HG02981 (cell line): ENCODE results near the gene CD40.
A peak's percentile ranks its signal among the peaks of the same experiment; 100 is the strongest.

ENCODE experiments used
- ATAC-seq: cut with Tn5 transposase; IDR thresholded peaks from one replicate; pipeline ENCODE4 v1.9.1; 2021; ENCODE audit warnings: mild to moderate bottlenecking, moderate library complexity; ENCODE audit not compliant: unreplicated experiment

The CD40 gene

DNA sequence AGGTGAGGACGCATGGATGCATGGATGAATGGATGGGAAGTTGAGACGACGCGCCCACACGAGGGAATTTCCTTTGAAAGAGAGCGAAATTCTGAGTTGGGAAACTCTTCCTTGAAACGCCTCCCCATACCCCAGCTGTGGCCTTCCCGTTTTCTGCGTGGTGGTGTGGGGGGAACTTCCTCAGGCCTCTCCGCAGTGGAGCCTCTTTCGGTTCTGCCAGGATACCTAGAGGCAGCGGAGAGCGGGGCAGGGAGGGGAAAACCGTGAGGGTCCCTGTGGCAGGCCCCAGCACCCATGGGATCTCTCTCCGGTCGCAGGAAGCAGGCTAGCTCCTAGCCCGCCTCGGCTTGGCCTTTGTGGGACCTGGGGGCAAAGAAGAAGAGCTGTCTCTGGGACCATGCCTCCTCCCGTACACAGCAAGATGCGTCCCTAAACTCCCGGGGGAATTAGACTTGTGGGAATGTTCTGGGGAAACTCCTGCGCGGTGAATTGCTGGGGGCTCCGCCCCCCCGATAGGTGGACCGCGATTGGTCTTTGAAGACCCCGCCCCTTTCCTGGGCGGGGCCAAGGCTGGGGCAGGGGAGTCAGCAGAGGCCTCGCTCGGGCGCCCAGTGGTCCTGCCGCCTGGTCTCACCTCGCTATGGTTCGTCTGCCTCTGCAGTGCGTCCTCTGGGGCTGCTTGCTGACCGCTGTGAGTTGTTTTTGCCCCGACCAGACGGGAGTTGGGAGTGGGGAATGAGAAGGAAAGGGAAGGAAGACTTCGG is at the start of gene CD40:
Gene CD40, plus strand, starts transcription at position 611 of the 764 bp plus-strand sequence. Its CDS starts 30 bp downstream, at position 641.
- ATAC-seq, result peak; percentile 69

DNA sequence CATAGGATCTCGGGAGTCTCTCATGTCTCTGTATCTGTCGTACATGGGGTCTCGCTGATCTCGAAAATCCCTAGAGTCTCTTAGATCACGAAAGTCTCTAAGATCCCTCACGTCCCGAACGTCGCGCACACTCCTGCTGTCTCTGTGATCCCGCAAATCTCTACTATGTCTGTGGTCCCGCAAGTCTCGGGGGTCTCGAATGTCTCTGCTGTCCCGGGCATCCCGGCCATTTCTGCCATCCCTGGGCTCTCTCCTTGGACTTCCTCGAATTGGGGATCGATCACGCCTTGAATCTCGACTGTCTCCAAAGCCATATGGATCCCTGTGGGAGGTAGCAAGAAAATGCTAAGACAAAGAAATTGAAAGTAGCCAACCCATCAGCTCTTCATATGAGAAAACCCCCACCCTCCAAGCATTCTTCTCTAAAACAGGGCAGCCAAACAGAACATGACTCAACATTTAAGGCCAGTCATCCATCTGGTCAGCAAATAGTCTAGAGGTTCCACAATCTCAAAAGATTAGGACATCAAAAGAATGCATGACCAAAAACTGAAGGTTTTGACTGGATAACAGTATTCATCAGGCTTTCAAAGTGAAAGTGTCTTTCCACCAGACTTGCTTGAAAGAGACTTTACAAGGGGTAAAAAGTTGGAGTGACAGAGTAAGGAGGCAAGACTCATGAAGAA is 47.8 kb upstream of the CD40 start:
- ATAC-seq, result no peak

DNA sequence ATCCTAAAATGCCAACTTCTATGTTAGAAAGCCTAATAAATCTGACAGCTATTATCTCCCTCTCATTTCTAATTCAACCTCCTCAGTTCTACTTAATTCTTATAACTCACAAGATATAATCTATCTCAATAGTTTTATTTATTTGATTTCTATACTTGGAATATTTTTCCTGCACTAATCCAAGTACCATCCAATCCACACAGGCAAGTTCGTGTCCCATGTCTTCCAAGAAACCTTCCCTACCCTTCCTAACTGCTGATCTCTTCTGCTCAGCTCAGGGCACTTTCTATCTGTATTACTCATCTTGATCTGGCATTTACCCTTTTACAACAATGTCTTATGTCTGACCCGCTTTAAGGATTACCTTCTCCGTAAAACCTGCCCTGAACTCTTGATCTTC is 46.5 kb upstream of the CD40 start:
- ATAC-seq, result no peak

DNA sequence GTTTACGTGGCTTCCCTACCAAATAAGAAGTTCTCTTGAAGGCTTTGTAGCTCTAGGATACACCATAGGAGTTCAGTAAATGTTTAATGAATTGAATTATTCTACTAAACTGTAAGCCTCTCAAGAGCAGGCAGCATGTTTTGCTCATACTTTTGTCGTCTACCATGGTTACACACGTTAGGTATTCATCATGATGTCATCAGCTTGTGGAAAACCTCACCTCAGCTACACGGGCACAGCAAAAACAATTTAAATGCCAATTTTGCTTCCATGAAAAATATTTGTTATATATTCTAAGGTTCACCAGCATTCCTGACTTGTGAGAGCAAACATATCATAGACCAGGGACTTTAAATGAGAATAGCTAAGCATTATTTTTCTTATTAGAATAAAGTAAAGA is 45.1 kb upstream of the CD40 start:
- no peak for ATAC-seq

DNA sequence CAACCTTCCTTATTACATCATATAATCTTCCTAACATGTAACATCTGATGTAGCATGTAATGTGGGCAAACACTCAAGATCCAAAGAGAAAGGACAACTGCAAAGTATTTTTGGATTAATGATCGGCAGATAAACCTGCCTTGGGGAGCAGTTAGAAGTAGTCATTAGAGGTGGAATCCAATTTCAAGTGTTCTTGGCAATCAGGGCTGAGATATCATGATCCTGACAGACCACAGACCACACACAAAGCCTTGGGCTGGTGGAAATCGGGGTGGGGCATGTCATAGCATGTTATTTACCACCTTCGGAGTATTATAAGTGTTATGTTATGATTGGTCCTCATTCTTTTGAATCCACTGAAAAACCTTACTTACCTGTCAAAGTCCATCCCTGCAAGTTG is 44.7 kb upstream of the CD40 start:
- no peak for ATAC-seq

DNA sequence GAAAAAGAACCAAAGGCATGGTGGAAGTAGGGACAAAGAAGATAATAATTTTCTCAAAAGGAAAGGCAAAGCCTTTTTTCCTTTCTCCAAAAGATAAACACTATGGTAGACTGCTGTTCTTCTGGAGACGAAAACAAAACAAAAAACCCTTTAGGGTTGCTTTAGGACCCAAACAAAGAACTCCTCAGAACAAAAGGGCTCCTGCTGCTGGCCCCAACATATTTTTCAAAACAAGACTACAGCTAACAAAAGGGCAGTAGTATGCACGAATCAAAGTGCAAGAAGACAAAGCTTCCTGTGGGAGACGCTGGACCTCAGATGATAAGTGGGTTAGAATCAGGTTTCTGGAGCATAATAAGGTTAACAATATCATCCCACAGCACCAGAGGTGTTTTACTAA is 44.1 kb upstream of the CD40 start:
- ATAC-seq, result no peak

DNA sequence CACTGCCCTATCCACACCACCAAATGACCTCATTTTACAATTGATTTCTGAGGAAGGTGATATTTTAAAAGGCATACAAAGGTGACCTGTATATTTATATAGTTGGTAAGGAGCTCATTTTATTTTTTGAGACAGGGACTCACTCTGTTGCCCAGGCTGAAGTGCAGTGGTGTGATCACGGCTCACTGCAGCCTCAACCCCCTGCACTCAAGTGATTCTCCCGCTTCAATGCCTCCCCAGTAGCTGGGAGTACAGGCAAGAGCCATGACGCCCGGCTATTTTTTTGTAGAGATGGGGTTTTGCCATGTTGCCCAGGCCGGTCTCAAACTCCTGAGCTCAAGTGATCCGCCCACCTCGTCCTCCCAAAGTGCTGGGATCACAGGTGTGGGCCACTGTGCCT is 41.3 kb upstream of the CD40 start:
- ATAC-seq, result no peak

DNA sequence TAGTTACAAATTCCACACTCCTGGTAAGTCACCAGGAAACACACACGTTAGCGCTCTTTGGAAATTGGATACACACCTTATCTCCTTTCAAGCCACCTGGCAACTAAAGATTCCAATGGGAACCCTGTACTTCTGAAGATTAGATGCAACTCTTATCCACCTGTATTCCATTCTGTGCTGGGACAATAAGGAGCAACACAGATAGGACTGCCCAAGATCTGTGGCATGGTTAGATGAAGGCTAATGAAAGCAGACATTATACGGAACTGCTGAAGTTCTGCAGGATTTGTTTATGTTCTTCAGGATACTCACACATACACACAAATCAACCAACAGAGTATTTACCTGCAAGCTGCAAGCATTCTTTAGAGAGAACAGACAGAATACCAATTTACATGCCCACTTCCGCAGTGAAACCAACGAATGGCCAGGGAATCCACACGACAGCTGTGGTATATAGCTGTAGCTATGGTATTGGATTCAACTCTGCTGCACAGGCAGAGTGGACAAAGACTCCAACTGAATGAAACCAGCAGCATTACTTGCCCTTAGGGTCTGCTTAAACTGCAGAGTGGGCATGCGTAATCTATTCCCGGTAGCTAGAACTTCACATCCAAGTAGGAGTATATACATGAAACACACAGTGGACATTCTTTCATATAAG is 40.3 kb upstream of the CD40 start:
- ATAC-seq, result no peak

DNA sequence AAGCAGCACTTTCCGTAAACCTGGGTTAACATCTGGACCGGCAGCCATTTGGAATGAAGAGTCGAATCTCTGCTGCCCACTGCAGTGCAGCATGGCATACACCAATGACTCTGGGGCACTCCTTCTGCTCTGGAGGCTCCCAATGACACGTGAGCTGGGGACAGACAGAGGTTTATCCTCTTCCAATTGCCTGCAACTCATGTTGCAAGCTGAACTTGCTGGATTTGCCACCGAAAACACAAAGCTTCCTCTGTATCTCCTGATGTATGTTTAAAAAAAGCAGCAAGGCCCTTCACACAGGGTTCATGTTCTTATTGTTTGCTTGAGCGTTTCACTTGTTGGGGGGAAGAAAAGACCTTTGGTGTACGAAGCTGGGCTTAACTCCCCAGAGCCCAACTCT is 39.2 kb upstream of the CD40 start:
- no peak for ATAC-seq

DNA sequence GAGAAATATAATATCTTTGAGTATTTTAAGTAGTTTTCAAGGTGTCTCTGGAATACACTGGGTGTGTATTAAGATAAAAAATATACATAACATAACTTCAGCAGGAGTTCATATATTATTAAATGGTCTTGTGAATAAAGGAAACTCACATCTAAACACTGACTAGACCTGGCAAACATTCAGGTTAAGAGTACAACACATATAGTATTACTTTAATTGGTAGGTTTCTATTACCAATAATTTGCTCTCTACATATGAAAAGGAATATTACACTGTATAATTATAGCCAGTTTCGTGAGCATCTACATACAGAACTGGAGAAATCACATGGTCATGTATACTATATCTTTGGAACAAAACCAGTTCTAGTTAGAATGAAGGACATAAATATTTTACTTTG is 37.0 kb upstream of the CD40 start:
- no peak for ATAC-seq

DNA sequence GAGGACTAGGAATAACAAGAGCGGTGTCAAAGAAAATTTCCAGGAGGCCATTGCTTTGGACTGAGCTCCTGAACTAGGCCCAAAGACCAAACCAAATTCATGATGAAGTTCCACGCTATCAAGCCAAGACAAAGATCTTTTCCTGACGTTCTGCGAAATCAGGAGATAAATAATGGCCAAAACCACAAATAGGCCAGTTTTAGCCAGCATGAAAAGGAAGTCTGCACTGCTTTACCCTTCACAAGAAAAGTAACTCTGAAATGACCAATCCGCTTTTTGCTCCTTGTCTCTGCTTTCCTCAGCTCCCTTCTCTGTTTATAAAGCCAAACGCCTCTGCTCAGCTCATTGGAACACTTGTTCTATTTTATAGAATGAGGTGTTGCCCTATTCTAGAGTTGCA is 35.0 kb upstream of the CD40 start:
- no peak for ATAC-seq

DNA sequence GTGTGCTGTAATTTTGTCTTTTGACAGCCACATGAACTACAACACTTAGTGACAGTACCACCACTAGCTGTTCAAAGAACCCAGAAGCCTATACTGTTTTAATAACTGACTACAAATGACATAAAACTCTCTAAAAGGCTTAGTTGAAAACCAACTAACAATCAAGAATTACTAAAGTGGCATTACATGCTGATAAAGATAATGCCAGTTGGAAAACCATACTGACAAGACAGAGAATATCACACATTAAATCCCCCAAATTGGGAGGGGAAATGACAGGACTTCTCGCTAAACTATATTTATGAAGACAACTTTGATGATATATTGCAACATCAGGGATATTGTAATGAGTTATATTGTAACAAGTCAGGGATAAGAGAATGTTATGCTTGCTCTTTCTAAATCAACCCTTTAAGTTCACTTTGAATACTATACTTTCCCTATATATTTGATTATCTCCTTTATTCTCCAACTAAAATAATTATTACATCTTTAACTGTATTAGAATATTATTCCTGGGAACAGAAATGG is 34.5 kb upstream of the CD40 start:
- no peak for ATAC-seq

DNA sequence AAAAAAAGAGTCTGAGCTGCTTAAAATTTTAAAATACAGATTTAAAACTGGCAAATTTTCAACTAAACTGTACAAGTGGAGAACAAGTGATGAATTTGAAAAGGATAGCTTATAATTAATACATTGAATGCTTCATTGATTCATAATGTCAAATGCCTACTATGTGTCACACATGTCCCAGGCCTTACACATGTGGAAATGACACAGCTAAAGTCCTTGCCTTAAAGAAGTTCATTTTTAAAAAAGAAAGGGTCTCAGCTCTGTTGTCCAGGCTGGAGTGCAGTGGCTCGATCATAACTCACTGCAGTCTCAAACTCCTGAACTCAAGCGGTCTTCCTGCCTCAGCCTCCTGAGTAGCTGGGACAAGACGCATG is 33.3 kb upstream of the CD40 start:
- ATAC-seq, result no peak

DNA sequence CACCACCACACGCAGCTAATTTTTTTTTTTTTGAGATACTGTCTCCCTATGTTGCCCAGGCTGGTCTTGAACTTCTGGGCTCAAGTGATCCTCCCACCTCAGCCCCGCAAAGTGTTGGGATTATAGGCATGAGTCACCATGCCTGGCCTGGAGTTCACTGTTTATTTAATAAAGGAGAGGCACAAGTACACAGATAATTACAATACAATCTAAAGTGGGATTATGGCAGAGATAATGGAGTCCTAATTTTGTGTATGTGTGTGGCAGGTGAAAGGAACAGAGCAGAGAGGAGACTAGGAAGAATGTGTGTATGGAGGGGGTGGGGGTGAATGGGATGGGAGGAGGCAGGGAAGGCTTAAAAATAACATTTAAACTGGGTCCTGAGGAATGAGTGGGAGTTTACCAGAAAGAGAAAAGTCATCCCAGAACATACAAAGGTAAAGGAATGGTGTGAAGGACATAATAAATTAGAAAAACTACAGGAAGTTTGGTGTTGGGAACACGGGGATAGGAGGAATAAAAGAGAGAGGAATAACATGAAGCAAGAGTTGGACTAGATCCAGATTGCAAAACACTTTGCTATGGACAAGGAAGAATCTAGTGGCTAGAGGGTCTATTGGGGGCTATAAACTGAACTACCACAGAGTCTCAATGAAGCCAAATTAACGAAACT is 32.8 kb upstream of the CD40 start:
- ATAC-seq, result no peak

DNA sequence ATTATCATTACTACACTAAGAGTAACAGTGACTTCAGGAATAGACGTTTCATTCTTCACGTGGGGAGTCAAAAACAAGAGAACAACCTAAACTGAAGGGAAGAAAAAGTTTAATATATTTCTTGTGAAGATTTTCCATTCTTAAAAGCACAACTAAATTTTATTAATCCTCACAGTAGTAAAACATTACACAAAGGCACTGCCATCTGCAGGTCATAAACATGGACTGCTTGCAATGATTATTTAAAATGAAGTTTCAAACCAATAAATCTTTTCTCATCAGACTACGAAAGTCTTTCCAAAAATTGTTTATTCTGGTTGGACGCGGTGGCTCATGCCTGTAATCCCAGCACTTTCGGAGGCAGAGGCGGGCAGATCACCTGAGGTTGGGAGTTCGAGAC is 31.0 kb upstream of the CD40 start:
- ATAC-seq, result no peak

DNA sequence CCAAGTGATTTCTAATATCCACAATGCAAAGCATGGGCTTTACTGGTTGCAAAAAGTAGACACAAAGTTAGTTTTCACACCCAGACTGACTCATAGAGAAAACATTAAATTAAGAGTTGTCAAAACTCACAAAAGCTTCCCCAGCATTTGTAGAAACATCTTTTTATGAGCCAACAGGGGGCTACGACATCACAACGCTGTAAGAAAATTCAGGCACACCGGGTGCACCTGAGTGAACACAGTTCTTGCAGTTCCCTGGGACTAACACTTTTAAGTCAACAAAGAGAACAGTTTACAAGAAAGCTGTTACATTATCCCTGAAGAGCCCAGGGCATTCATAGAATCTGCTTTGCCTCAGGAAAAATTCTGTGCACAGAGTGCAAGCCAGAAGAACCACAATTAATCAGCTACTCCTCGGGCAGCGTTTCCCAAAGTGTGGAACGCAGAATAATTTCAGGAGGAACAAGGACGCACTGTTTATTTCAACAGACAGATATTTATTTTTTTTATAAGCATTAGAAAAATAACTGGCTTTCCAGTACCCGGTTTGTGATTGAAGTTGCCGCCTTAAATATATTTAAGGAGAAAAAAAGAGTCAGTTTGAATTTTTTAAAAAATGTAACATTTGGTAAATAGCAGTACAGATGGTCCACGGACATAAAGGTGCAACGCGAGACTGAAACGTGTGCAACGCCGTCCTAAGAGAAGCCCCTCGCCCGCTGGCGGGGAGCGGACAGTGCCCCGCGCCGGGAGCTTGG is 29.5 kb upstream of the CD40 start:
- no peak for ATAC-seq

DNA sequence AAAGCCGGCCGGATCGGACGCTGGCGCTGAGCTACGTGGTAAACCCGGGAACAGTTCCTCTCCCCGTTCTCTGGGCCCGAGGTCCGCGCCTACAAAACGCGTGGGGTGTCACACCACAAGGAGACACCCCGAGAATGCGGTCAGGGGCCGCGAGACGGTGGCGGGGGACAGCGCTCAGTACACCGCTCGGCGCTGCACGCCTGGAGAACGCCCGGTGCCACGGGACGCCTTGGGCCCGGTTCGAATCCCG is 29.0 kb upstream of the CD40 start:
- ATAC-seq, result peak; percentile 2

DNA sequence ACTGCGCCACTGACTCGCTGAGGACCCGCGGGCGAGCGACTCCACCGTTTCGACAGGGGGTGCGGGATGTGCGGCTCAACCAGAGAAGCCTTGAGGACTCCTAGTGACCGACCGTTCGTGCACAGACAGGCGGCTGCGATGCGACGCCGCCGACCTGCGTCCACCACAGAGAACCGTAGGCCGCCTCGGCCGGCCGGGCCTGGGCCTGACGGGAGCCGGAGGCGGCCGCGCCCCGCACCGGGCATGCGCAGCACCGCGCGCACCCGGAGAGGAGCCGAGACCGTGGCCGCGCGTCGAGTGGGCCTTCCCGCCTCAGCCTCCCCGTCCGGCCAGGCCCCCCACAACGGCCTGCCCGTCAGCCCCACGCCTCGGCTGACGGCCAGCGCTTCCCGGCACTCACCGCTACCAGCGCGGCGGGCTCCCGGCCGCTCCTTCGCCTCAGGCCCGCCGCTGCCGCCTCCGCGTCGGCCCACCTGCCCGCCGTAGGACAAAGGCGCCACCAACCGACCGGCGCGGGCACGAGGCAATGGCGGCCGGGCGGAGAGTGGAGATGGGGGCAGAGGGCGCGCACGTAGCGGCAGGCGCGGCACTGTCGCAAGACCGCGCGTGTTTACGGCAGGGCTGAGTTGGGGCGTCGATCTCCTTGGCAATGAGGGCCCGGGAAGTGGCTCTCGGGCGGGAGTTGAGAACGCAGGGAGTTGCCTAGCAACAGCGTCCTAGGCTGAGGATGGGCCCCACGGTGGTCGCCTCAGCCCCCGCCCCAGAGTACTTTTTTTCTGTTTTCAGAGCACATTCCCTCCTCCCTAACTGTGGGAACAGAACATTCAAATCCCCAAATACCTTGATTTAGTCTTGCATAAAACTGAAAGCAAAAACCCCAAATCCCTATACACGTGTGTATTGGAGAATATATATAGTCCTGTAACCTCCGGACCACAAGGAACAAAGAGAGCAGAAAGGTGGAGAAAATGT is 28.4 kb upstream of the CD40 start, which contains the start of gene NCOA5:
Gene NCOA5, minus strand, starts transcription at position 546 of the 972 bp plus-strand sequence. CDS start 10,538 bp downstream, outside the sequence.
- ATAC-seq, result peak; percentile 76
